HG03095 (cell line): ENCODE measurements around the gene AGBL5.

Source experiments
- ATAC-seq: cut with Tn5 transposase; IDR thresholded peaks from one replicate; pipeline ENCODE4 v1.9.1; 2021; ENCODE audit warnings: moderate library complexity; ENCODE audit not compliant: unreplicated experiment

AGBL5 gene

DNA sequence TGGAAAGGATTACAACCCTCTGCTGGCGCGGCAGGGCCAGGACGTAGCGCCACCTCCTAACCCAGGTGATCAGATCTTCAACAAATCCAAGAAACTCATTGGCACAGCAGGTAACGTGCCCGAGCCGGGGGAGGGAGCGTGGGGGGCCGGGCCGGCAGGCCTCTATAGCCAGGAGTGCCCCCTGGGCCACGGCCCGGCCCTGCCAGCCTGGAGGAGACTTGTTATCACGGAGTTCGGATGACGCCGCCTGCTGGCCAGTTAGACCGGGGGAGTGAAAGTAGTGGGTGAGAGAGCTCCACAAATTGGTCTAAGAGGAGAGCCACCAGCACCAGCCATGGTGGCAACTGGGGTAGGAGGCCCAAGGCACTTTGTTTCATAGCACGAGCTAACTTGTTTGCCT lies 27.3 kb upstream of the AGBL5 start:
- ATAC-seq: no peak

DNA sequence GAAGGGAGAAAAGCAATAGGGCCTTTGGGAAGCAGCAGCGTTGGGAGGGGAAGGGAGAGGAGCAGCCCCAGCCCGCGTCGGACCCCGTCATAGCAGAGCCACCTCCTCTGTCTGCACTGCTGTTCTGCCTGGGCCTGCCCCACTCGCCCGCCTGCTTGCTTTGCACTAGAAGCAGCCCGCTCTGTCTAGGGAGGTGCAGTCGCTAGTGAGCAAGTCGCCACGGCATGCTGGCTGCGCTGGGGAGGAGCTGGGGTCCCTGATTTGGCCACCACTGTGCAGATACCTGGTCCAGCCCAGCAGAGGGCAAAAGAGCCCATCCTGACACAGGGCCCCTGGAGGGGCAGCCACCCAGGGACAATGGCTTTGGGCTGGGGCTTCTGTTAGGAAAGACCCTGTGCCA lies 26.7 kb upstream of the AGBL5 start:
- no peak for ATAC-seq

DNA sequence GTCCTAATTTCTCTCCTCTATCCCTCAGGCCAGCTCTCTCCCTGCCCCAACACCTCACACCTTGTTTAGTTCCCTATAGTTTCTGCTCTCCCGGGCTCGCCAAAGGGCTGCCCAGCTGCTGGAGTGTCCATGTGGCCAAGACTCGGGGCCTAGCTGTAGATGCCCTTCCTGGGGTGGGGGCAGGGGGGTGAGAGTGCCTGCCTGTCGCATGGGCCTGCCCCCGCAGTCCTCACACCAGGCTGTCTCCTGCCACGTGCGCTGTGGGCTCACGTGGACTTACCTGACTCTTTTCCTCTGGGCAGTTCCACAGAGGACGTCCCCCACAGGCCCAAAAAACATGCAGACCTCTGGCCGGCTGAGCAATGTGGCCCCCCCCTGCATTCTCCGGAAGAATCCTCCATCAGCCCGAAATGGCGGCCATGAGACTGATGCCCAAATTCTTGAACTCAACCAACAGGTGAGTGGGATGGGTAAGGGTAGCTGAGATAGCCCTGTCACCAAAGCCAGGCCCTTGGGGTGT lies 26.1 kb upstream of the AGBL5 start:
- no peak for ATAC-seq

DNA sequence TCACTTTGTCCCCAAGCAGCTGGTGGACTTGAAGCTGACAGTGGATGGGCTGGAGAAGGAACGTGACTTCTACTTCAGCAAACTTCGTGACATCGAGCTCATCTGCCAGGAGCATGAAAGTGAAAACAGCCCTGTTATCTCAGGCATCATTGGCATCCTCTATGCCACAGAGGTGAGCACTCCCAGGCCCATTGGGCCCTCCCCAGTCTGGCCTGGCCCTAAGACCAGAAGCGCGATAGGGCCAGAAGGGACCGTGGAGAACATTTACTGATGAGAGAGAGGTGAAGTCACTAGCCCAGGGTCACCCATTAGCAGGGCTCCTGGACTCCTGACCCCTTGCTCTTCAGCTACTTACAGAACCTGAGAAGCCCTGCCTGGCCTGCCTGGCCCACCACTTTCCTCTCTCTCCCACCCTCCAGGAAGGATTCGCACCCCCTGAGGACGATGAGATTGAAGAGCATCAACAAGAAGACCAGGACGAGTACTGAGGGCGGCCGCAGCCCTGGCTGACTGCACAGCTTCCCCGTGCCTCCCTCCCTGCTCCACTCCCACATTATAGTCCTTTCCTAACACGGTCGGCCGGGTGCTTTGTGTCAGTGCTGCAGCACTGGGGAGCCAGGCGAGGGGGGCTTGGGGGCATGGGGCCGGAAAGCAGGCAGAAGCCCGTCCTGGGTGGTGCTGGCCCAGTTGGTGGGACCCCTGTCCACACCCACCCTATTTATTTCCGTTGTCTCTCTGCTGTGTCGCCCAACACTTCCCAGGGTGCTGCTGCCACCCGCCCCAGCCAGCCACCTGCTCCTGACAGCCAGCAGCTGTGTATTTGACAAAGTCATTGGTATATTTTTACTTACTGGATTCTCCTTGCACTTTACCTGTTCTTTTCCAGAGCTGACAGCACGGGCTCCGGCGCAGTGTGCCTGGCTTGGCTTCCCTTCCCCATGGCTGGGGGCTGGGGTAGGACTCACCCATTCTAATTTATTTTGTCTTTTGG lies 25.3 kb upstream of the AGBL5 start:
- no peak for ATAC-seq

DNA sequence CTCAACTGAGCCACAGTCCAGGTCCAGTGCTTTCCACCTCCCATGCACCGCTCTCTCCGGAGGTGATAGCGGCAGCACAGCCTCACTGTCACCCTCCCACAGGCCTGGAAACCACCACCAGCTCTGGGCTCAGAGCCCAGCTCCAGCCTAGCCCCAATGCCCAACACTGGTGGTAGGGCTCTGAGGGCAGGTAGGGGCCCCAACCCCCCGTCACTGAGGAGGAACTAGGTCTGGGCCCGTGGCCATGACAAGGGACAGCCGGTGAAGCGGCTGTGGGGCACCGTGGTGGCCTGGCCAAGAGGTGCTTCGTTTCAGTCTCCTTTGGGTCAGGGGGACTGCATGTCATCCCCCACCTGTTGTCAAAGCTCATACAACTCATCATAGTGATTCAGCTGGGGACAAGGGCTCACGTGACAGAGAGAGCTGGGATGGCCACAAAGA lies 24.2 kb upstream of the AGBL5 start:
- ATAC-seq: no peak

DNA sequence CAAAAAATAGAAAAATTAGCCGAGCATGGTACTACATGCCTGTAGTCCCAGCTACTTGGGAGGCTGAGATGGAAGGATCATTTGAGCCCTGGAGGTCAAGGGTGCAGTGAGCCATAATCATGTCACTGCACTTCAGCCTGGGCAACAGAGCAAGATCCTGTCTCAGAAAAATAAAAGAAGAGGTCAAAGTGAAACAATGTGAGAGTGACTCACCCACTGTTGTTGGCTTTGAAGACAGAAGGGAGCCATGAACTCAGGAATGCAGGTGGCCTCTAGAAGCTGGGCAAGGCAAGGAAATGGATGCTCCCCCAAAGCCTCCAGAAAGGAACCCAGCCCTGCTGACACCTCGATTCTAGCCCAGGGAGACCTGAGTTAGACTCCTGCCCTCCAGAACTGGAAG lies 22.4 kb upstream of the AGBL5 start:
- no peak for ATAC-seq

DNA sequence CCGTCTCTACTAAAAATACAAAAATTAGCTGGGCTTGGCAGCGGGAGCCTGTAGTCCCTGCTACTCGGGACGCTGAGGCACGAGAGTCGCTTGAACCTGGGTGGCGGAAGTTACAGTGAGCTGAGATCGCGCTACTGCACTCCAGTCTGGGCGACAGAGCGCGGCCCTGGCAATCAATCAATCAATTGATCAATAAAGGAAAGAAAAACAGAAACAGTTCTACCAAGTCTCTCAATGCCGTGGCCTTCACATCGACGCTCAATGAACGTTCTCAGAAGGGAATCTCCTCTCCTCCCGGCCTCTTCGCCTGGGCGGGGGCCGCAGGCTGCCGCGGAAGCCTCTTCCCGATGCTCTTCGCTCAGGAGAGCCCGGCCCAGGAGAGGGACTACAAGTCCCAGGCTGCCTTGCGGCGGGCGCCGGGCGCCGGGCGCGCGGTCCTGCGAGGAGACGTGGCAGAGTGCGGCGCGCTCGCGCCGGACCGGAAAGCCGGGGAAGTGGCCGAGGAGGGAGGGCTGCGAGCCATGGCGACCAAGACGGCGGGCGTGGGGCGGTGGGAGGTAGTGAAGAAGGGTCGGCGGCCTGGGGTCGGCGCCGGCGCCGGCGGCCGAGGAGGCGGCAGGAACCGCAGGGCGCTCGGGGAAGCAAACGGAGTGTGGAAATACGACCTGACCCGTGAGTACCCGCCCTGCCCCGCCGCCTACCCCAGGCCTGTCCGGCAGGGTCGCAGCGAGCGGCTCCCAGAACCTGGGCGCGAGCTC lies 18.8 kb upstream of the AGBL5 start, which contains the start of gene TMEM214:
TMEM214 (plus strand) TSS at position 471 of the 758 bp plus-strand sequence; CDS start at position 522, 51 bp downstream.
- peak; percentile 85 for ATAC-seq

DNA sequence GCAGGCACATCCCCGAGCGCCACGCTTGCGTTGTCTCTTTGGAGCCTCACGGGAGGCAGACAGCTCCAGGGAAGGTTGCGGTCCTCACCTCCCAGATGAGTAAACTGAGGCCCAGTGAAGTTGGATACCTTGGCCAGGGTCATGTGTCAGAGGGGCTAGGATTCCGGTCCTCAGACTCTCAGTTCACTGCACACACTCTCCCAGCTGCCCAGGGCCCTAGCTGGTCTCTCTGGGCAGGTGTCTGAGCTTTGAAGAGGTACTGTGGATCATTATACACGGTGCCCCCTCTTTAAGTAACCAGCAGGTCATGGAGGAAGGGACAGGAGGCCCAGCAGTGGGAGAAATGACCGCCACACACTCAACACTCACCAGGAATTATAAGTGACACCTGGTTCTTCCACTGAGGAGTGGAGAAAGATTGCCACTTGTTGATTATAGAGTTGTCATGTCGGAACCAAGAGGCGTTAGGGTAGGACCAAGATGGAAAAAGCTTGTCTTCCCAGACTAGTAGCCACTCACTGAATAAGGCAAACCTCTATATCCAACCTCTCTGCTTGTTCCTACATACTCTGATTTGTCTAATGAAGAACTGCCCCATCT lies 18.1 kb upstream of the AGBL5 start:
- ATAC-seq: no peak

DNA sequence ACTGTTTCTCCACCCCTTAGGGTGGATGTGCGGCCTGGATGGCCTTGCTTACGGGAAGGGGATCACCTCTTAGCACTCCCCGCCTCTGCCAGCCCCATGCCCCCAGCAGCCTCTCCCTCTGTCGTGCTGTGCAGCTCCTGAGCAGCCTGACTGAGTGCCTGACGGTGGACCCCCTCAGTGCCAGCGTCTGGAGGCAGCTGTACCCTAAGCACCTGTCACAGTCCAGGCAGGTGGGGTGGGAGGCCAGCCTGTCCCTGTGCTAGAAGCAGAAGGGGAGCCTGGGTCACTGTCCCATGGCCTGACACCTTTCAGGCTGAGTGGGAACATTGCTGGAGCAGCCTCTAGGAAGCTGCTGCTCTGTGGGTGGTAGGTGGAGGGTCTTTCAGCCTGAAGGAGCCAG lies 13.5 kb upstream of the AGBL5 start:
- ATAC-seq: no peak

DNA sequence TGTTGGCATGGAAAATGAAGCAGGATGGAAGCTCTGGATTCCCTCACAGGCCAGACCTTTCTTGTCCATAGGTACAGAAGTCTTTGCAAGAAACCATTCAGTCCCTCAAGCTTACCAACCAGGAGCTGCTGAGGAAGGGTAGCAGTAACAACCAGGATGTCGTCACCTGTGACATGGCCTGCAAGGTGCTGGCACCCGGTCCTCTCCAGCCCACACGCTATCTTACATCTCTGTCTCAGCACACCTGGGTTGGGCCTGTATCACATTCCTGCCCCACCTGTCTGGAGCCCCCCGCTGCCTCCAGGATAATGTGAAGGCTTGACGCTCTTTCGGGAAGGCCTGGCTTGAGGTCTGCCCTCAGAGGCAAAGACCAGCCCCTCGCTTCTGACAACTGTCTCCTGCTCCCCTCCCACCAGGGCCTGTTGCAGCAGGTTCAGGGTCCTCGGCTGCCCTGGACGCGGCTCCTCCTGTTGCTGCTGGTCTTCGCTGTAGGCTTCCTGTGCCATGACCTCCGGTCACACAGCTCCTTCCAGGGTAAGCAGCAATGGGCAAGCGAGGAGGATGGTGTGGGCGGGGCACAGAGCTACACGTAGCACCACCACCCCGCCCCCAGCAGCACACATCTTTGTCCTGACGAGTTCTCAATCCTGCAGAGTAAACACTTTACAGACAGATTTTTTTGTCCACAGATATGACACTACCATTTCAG lies 12.7 kb upstream of the AGBL5 start:
- no peak for ATAC-seq

DNA sequence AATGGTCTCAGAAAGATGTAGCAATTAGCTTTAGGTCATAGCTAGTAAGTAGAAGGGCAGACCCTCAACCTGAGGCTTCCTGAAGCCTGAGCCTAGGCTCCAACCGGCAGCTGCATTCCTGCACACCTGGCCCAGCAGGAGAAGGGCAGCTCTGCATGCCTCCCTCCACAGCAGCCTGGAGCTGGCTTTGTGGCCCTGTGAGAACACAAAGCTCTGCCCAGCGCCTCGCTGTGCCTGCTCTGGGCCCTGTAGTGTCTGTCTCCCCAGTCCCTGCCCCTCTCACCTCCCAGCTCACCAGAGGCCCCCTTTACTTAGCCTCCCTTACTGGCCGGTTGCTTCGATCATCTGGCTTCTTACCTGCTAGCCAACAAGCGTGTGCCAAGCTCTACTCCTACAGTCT lies 12.0 kb upstream of the AGBL5 start:
- no peak for ATAC-seq

DNA sequence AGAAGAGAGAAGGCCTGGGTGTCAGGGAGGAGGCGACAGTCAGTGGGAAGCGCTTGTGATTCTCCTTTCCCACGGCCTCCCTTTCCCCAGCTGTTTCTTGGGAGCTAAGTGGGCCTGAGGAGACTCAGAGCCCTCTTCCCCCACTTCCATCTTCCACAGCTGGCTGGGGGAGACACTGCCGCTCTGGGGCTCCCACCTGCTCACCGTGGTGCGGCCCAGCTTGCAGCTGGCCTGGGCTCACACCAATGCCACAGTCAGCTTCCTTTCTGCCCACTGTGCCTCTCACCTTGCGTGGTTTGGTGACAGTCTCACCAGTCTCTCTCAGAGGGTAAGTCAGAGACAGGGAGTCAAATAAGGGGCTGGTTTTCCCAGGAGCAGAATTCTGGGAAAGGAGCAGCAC lies 11.6 kb upstream of the AGBL5 start:
- ATAC-seq: no peak

DNA sequence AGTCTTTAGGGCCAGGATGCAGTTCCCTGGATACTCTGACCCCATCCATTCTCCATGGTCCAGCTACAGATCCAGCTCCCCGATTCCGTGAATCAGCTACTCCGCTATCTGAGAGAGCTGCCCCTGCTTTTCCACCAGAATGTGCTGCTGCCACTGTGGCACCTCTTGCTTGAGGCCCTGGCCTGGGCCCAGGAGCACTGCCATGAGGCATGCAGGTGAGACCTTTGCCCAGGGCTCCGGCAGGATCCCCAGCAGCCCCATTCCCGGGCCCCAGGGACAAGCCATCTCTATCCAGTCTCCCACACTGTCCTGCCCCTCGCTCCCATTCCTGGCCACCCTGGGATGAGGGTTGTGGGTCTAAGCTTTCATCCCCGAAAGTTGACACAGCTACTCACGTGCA lies 11.2 kb upstream of the AGBL5 start:
- no peak for ATAC-seq

DNA sequence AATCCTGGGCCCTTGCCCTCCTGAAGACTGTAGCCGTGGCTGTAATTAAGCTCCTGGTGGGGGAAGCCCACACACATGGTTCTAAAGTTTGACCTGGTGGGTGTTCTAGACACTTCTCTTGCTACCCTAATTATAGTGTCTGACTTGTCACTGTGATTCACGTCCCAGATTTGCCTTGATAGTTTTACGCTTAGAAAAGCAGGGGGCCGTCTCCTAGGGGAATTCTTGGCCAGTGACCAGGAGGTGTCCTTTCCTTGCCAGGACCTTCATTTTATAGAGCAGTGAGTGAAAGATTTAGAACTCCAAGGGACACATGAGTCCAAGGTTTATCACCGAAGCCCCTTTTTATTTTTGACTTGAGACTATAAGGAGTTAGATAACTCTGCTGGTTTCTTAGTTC lies 9.7 kb upstream of the AGBL5 start:
- peak; percentile 20 for ATAC-seq

DNA sequence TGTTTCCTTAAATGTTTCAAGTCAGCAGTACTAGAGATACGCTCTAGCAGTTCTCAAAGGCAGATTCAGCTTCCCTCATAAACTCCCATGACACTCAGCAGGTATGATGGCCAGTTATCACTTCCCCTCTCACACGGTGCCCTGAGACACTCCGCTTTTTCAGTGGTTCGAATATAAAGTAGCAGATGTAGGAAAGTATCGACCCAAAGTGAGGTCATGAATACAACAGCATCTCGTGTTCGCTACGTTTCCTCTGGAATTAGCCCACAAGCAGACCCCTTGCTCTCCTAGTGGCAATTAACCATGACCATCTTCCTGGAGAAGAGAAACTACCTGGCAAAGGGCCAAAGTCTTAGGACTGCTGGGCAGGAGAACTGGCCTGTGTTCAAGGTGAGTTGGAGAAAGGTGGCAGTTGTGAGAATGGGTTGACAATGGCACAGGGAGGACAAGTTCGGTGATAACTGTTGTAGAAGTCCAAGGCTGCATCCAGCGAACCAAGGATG lies 9.3 kb upstream of the AGBL5 start:
- peak; percentile 70 for ATAC-seq

DNA sequence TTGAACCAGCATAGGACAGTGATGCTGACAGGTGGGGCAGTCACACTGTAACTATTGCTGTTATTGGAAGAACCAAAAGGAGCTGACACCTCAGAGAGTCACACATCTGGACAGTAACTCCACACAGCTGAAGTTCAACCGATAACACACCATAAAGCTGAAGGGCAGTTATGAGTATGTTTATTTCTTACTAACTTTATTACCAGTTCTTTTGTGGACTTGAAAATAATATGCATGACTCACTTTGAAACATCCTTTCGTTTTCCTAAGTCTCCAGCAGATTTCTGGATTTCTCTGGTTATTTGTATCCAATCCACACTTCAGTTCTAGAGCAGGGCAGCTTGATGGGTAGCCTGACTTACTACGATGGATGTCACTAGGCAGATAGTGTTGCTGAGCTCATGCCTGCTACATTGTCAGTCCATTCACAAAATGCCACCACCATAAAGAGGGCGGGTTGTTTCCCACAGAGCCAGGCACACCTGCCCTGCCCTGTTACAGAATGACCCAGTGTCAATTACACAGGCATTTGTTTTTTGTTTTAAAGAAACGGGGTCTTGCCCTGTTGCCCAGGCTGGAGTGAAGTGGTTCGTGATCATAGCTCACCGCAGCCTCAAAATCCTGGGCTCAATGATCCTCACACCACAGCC lies 8.4 kb upstream of the AGBL5 start:
- no peak for ATAC-seq

DNA sequence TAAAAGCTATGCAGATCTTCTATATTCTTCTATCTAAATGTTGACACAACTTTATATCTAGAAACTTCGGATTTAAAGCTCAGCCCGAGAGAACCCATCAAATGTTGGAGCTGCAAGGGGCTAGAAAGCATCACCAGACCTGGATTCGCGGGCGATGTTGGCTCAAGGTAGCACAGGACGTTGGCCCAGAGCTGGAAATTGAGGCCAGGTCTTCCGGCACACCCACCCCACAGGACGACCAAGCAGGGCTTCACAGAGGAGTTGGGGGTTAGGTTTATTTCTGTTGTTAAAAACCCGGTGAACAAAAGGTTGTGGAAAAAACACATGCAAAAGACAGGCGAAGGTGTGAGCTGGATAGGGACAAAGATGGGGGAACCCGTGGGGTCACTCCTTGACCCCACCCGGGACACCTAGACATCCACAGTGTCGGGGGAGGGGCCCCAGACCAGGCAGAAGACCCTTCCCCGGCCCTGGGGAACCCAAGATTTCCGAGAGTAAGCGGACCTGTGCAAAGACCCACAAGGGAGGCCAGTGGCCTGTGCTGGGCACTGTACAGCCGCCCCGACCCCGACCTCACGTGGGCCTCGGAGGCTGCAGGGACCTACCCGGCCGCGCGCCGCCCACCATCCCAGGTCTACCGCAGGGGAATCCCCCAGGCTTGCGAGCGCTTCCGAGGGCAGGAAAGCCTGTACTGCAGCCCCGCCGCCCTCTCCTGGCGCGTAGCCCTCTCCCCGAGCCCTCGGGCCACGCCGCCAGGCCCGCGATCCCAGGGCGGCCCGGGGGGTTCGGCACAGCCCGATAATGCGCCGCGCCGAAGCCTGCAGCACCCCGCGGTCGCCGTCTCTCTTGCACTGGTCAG lies 1.8 kb upstream of the AGBL5 start:
- peak; percentile 28 for ATAC-seq

DNA sequence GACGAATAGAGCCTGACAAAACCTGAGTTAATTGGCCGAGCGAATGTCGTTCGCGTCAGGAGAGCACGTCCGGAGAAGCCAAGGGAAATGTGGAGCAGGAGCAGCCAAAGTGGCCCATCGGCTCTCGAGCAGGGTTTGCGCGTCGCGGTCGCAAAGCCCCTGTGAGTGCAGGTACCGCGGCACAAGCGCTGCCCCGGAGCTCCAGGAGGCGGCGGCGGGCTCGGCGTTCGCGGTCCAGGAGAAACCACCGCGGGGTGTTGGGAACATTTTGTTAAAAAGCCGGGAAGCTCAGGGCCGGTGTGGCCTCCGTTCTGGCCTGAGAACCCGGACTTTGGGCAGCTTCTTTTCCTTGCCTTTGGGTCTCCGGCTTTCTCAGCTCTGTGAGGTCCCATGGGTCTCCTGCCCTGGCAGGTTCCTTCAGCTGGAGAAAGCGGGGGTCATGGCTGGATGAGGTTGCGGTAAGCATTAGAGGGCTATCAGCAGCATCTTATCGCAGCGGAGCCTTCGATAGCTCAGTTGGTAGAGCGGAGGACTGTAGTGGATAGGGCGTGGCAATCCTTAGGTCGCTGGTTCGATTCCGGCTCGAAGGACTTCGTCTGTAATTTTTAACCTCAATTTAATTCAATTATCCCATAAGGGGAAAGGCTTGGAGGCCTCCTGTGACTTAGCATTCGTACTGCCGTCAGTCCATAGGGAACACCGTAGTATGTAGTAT lies 1.0 kb upstream of the AGBL5 start:
- peak; percentile 40 for ATAC-seq
